ENCODE data around the gene HBS1L. TPM values are rescaled to one million over a fixed set of nuclear protein-coding genes. Genes with fewer than 3 reads are reported as not detected.

The HBS1L gene
- total and polyA plus RNA-seq, 2 of the 4 experiments (the other 2 are of a cell fraction), result 45.1 to 120 TPM

DNA sequence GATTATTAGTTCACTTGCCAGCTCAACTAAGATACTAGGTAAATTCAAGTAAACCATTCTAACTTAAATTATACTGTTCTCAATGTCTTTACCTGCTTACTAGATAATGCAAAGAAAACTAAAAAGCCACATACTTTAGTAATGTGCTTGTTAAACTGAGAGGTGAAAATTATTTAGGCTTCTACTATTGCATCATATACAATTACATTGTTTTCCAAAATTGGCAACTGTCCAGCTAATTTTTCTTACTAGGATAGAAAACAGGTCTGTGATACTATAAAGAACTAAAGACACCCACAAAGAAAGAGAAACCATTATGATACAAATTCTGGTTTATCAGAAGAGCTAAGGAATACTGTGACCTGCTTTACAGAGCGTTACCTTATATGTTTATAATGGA is 59.1 kb downstream of the HBS1L start:
- H3K9ac ChIP-seq (ENCODE audit: low read depth, low read length), result no peak overlapping the region
- no peak overlapping the region for H2AK5ac ChIP-seq (ENCODE audit: low read depth, low read length)
- BruUV-seq (replicated peaks), result no TSS peak
- intact Hi-C loops (cut with micrococcal nuclease) (no loop called here), dilution Hi-C loops (cut with HindIII; ENCODE audit: low sequenced_read_pairs, unreplicated experiment) (no loop called here), in situ Hi-C loops (cut with MboI; ENCODE audit: low sequenced_read_pairs) (no loop called here)
- H3K79me1 ChIP-seq (ENCODE audit: low read depth in 1 of 2, low read length in 2 of 2), result peaks cover 0 to 7% of the 10 kb centered on the region in 2 experiments; a peak in 1 of 4 replicates
- no peak overlapping the region for H2BK5ac ChIP-seq (ENCODE audit: low read depth, low read length, poor library complexity, severe bottlenecking)
- H2BK120ac ChIP-seq (ENCODE audit: low read depth, low read length), result no peak overlapping the region
- H3K4me3 ChIP-seq (ENCODE audit: insufficient read depth, low read depth, low read length), result no peak overlapping the region
- no peak overlapping the region for H4K8ac ChIP-seq (ENCODE audit: low read depth in 2 of 2, low read length in 2 of 2)
- POLR2A ChIA-PET (ENCODE audit: unreplicated experiment), result no interaction called here
- no peak overlapping the region for H3K4me2 ChIP-seq (ENCODE audit: low read depth, low read length)
- no peak overlapping the region for H3K14ac ChIP-seq (replicated peaks; ENCODE audit: low read depth, low read length)
- H3K23ac ChIP-seq (ENCODE audit: low read depth, low read length), result no peak overlapping the region
- no peak for DNase-seq
- peaks cover 4% of the 10 kb centered on the region; the same call in 1 of the 2 replicates for H3K9me1 ChIP-seq (ENCODE audit: insufficient read depth, low read length)
- no peak overlapping the region for H4K91ac ChIP-seq (ENCODE audit: insufficient read depth, low read depth, low read length)
- no peaks in the 10 kb centered on the region for H3K4me1 ChIP-seq (ENCODE audit: control insufficient read depth, insufficient read depth, low read length)
- no peak overlapping the region for H4K5ac ChIP-seq (ENCODE audit: low read depth, low read length)
- WGBS, 2 experiments (ENCODE audit: extremely low coverage in 2 of 2, insufficient read length in 1 of 2), result no CpG with 5 or more reads among the region's 1 CpG
- no peak overlapping the region for H3K4ac ChIP-seq (ENCODE audit: low read depth, low read length)
- H2BK20ac ChIP-seq (ENCODE audit: low read depth, low read length), result no peak overlapping the region
- no peak overlapping the region for H2AK9ac ChIP-seq (replicated peaks; ENCODE audit: low read depth, low read length, poor library complexity)
- no peak overlapping the region for H3K27ac ChIP-seq (ENCODE audit: insufficient read depth, low read length)
- TF ChIP-seq CEBPB (IDR thresholded peaks at IDR 0.05; ENCODE audit: low read depth, low read length), result peak; percentile 77
- TF ChIP-seq RCOR1 (IDR thresholded peaks at IDR 0.05; ENCODE audit: insufficient replicate concordance, low read length), result no peak
- no peak for ATAC-seq (ENCODE audit: low read depth)
- no peaks in the 10 kb centered on the region for H4K20me1 ChIP-seq (ENCODE audit: insufficient read depth, low read length)
- no peak overlapping the region for H3K56ac ChIP-seq (ENCODE audit: extremely low read depth, insufficient read depth, low read length)
- CTCF ChIA-PET, result no interaction called here
- no peak overlapping the region for H2BK15ac ChIP-seq (ENCODE audit: low read depth, low read length)
- H3K27me3 ChIP-seq (ENCODE audit: control insufficient read depth, insufficient read depth, low read length), result no peaks in the 10 kb centered on the region
- H2AFZ ChIP-seq (replicated peaks; ENCODE audit: low read length, poor library complexity), result no peak overlapping the region
- peaks cover 12% of the 10 kb centered on the region for H3K36me3 ChIP-seq (ENCODE audit: control insufficient read depth, insufficient read depth, low read length)
- H3K9me3 ChIP-seq (ENCODE audit: control insufficient read depth, insufficient read depth, low read length), result no peaks in the 10 kb centered on the region
- H3K18ac ChIP-seq (ENCODE audit: low read depth, low read length), result no peak overlapping the region

Data from IMR-90 (cell line).